Measurements from ENCODE around the gene HAP1.
"Not testable (repeated sequence)": the region's sequence is repeated elsewhere in the genome, so short reads cannot be mapped to it uniquely, and the experiment has no call there.

The HAP1 gene

DNA sequence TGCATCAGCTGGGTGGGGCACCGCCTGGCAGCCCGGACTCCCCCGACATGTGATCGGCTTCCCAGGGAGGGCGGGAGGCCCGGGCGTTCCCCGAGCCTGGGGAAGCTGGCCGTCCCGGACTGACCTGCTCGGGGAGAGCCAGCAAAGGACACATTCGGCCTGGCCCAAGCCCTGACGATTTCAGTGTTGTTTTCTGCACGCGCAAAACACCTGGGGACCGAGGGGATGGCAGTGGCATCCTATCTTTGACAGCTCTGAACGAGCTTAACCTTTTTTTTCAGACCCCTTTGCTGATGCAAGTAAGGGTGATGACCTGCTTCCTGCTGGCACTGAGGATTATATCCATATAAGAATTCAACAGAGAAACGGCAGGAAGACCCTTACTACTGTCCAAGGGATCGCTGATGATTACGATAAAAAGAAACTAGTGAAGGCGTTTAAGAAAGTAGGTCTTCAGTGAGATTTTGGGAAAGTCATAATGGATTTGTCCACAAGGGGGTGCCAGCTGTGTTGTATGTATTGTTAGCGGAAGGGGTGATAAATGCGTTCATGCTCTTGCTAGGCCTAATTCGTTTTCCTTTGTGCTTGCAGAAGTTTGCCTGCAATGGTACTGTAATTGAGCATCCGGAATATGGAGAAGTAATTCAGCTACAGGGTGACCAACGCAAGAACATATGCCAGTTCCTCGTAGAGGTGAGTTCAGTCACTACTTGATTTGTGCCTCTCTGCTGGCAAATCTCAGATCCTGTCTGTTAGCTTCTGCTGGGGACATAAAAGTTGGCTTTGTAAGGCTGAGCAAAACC, 44.7 kb downstream of the HAP1 start:
- DNase-seq: peak; percentile 77

DNA sequence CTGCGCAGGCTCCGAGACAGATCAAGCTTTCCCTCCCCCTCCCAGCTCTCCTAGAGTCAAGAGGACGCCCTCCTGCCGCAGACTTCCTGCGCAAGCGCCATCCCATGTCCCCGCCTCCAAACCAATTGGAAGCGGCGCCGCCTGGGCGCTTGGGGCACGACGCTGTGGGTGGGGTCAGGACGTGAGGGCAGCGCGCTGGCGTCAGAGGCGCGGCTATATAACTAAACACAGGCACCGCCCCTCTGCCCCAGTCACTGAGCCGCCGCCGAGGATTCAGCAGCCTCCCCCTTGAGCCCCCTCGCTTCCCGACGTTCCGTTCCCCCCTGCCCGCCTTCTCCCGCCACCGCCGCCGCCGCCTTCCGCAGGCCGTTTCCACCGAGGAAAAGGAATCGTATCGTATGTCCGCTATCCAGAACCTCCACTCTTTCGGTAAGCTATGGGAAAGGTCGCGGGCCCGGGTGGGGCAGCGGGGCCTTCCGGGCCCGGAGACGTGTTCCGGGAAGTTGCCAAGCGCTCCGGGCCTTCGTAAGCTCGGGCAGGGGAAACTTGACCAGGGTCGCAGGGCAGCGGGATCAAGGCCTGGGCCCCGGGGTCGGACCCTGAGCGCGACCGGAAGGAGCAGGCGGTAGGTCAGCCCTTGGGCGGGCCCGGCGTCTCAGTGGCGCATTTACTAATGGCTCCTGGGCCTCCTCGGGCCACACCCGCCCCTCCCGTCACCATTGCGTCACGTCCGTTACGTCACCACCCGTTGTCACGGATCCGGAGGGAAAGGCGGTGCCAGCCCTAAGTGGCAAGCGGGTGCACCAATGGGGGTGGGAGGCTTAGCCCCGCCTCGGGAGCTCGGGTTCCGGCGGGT, 45.6 kb downstream of the HAP1 start, which contains the start of gene EIF1:
TSS of gene EIF1 (plus strand) at position 245 of the 856 bp plus-strand sequence. CDS start at position 399, 154 bp downstream.
- peak; percentile 100 for DNase-seq

DNA sequence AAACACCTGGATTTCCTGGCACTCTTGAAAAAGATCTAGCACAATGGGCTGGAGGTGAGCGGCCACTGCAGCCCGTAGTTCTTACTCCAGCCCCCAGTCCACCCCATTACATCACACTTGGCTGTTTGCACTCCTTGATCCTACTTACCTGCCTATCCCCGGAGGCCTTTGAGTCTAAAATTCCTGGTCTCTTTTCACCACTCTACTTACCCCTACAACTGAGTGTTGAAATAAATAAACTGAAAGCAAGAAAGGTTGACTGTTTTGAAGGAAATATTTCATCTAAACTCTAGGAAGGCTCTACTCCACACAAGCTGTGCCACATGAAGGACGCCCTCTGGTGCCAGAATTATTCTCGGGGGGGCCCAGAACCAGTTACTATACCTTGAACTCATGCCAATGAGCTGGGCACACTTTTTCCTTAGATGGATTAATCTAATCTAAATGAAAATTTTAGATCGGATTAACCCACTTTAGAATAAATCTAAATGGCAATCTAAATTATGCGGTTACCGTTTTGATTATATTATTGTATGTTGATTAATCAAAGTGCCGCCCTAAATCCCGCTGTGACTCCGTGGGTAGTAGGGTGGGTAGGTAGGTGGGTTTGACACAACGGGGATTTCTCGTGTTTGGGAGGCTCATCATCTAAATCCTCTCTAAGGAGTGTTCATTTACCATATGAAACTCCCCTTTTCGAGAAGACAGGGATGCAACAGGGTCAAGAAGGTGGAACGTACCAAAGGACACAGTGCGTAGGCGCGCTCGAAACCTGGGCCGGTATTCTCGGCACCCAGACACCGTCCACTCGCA, 46.4 kb downstream of the HAP1 start:
- peak; percentile 58 for DNase-seq

DNA sequence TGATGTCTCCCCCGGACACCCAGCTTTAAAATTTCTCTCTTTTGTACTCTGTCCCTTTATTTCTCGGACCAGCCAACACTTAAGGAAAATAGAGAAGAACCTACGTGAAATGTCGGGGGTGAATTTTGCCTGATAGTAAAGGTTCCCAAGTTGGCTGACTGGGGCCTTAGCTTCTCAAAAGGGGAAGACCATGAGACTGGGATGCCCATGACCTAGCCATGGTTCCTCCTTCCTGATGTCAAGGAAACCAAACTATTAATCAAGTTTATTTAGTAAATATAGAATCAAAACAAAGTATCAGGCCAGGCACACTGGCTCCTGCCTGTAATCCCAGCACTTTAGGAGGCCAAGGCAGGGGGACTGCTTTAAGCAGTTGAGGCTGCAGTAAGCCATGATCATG, 48.2 kb downstream of the HAP1 start:
- no peak for DNase-seq

DNA sequence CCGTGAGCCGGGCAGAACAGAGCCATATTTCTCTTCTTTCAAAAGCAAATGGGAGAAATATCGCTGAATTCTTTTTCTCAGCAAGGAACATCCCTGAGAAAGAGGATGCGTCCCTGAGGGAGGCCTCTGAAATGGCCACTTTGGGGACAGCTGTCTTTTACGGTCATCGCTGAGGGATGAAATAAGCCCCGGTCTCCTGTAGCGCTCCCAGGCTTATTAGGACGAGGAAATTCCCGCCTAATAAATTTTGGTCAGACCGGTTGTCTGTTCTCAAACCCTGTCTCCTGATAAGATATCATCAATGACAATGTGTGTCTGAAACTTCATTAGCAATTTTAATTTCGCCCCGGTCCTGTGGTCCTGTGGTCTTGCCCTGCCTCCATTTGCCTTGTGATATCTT, 48.7 kb downstream of the HAP1 start:
- not testable (repeated sequence) for DNase-seq

DNA sequence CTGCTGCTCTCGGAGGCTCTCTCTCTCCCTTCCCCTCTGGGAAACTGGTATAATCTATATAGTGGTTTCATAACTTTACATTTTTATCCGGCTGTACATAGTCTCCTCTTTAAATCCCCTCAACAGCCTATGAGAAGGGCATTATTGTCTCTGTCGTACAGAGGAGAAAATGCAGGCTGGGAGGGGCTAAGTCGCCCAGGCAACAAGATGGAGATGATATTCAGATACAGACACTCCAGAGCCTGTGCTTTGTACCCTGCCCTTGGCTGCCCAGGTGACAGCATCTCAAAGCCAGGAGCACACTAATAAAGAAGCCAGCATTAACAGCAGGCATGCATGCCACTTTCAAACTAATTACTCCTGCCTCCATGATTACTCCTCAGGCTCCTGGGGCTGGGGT, 50.4 kb downstream of the HAP1 start:
- no peak for DNase-seq

DNA sequence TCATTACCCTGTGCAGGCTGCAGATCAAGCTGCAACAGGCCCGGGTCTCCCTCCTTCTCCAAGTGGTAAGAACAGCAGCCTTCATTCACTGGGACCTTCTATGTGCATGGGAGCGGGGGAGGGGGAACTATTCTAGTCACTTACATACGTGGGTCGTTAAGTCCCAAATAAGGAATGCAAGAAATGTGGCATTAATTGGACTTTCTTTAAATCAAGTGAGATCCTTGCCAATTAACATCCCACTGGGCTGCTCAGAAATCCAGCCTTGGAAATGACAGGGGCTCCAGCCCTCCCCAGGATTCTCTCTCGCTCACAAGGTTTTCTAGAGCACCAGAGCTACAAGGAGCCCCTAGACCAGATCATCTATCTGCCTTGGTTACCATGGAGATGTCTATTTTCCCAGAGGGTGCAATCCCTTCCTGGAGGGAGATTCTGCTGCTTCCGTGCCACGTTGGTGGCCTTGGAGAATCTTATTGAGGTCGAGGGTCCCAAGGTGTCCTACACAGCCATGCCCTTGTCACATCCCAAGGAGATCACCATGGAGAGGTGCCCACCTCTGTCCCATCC, 50.9 kb downstream of the HAP1 start:
- DNase-seq: no peak

DNA sequence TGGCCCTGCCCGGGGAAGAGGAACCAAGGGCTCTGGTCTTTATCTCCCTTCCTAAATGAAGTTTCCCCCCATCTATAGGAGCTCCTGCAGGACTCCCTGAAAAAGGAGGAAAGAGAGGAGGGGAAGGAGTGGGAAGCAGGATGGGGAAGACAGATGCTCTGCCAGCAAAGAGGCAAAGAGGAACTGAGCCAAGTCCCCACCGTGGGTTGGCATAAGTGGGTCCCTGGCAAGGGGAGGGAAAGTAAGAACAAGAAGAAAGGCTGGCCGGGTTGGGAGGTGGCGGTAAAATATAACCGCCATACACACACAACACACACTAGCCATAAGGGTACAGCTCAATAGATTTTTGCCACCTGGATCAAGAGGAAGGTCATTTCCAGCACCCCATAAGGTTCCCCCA, 51.8 kb downstream of the HAP1 start:
- no peak for DNase-seq

DNA sequence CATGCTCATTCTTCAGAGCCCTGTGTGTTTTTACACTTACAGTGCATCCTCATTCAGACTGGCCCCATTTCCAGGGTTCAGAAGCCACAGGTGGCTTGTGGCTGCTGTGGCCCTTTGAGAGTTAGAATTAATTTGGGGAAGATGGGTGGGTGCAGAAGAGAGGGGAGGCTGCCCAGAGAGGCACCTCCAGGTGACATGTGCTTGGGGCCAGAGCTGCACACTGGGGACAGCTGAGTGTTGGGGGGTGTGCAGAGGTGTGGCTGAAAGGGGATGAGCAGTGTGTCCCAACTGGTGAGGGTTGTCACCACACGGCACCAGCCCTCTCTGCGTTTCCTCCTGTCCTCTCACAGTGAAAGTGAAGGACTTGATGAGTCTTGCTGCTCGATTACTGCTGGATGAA, 52.7 kb downstream of the HAP1 start:
- DNase-seq: no peak

DNA sequence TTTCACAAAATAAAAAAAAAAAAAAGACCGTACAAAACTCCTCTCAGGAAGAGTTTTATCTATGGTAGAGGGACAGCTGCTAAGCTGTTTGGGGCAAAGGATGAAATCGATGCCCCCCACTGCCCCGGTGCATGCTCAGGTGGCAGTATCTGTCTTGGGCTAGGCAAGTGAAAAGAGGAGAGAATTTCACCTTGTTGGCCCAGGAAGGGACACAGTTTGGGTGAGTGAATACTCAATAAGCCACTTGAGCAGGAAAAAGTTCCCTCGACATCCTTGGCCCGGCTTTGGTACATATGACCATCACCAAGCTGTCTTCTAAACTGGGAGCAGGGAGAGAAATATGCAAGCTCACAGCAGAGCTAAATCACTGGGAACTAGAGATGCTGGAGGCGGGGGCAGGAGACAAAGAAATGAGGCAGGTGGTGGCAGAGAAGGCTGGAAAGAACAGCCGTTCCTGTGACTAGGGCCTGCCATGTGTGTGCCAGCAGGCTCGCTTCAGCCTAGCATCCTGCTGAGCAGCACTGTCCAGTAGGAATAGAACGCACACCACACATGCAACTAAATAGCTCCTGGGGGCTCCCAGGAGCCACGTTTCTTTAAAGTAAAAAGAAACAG, 53.9 kb downstream of the HAP1 start:
- no peak for DNase-seq

DNA sequence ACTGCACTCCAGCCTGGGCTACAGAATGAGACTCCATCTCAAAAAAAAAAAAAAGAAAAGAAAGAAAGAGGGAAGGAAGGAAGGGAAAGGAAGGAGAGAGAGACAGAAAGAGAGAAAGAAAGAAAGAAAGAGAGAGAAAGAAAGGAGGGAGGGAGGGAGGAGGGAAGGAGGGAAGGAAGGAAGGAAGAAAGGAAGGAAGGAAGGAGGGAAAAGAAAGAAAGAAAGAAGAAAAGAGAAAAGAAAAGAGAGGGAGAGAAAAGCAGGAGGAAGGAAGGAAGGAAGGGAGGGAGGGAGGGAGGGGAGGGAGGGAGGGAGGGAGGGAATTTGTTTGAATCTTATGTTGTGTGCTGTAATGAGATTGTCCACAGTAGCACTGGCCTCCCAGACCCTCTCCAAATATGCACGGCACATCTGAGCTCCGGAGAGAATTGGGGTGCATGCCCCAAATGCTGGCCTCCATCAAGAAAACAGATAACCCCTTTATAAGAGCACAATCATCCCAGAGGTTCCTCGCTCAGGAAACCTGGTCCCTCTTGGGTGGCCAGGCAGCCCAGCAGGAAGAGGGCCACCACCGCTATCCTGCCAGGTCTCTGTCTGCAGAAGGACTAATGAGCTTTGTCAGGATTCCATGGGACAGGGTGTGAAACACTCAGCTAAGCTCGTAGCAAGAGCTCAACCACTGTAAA, 54.6 kb downstream of the HAP1 start:
- DNase-seq: no peak

DNA sequence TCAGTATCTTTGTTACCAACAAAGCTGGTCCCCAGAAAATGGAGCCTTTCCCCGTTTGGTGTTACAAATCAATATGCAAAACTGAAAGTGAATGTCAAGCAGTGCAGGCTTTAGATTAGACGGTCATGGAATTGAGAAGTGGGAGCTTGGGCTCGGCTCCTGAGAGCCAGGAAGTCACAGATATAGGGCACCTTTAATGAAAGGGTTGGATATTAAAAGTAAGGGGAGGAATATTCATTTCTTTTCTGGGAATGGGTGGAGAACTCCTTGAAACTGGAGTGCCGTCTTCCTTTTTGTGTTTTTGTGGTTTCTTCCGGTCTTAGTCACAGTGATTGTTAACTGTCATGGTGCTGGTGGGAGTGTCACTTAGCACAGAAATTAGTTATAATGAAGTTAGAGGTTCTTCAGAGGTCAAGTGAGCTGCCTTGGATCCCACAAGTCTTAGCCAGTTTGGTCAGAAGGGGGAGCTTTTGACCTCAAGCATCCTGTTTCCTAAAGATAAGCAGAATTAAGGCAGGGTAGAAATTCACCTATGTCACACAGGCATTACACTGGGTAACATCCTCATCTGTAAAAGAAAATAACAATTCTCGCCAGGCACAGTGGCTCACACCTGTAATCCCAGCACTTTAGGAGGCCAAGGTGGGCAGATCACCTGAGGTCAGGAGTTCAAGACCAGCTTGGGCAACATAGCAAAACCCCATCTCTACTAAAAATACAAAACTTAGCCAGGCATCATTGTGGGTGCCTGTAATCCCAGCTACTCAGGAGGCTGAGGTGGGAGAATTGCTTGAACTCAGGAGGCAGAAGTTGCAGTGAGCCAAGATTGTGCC, 55.3 kb downstream of the HAP1 start:
- DNase-seq: peak; percentile 39

DNA sequence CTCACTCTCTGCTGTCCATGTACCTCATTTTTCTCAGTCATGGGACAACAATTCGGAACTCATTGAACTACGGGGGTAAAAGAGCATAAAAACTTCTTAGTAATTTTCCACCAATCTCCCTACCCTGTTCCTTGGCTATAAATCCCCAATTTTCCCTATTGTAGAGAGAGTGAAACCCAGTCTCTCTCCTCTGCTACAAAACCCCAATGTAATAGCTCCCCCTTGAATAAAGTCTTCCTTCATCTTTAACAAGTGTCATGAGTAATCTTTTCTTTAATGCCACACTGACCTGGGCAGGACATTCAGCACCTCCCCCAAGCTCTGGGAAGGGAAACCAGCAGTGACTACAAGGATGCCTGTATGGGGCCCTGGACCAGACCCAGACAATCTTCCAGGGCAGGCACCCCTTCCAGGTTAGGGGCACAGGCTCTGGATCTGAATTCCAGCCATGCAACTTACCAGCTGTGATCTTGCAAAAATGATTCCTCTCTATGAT, 56.0 kb downstream of the HAP1 start:
- no peak for DNase-seq

DNA sequence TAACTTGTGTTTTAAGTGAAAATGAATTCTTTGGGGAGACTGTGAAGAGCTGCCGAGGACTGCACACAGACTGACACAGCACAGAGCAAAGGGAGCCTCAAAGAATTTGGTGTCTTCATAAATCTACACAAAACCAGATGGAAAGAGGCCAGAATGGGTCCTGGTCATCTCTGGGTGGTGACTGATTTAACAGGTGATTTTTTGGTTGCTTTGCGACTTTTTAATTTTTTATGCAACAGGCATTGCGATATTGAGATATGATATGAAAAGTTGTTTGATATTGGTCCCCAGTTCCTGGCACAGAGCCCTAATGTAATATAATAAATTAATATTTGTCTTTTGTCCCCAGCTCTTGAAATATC, 58.4 kb downstream of the HAP1 start:
- no peak for DNase-seq

DNA sequence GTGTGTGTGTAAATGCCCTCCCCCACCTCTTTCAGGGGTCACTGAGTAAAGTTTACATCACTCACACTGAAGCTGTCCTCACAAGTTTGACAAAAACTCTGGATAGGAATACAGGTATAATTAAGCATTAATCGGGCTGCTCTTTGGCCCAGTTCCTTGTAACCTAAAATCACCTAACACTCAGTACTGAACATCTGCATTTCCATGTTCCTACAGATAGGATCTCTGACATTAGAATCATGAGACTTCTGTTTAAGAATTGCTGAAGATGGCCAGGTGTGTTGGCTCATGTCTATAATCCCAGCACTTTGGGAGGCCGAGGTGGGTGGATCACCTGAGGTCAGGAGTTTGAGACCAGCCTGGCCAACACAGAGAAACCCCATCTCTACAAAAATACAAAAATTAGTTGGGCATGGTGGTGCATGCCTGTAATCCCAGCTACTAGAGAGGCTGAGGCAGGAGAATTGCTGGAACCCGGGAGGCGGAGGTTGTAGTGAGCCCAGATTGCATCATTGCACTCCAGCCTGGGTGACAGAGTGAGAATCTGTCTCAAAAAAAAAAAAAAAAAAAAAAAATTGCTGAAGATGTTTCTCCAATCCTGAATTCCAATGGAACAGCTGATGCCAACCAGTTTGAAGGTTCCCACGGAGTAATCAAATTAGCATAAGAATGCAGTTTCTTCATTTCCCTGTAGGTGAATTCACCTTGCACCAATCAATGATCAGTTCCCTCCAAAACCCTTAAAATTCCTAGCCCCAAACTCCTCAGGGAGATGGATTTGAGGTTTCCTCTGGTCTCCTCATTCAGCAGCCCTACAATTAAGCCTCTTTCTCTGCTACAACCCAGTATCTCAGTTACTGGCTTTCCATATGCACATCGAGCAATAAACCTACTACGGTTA, 59.0 kb downstream of the HAP1 start:
- not testable (repeated sequence) for DNase-seq
